Upper lobe of right lung (tissue), 1 donor: ENCODE results near the gene DSCAM. TPM values are rescaled to one million over a fixed set of nuclear protein-coding genes. Genes with fewer than 3 reads are reported as not detected.

Source experiments
- ATAC-seq: fragments of 200-7000 bp; cut with Tn5 transposase; one replicate; pipeline ENCODE4 v1.9.1; 2020; ENCODE audit warnings: mild to moderate bottlenecking, moderate library complexity
- DNase-seq: peaks from one replicate; pipeline ENCODE4 v3.0.0-alpha.2; 2020
- H3K27ac ChIP-seq: fragments of 200-600 bp; one replicate; pipeline ENCODE4 v1.8.0; 2022
- H3K27me3 ChIP-seq: fragments of 200-600 bp; one replicate; pipeline ENCODE4 v1.8.0; 2022; ENCODE audit warnings: mild to moderate bottlenecking
- H3K36me3 ChIP-seq: fragments of 200-600 bp; one replicate; pipeline ENCODE4 v1.8.0; 2022
- H3K4me1 ChIP-seq: fragments of 200-600 bp; one replicate; pipeline ENCODE4 v1.8.0; 2022
- H3K4me3 ChIP-seq: fragments of 200-600 bp; one replicate; pipeline ENCODE4 v1.8.0; 2022; ENCODE audit warnings: mild to moderate bottlenecking
- H3K9me3 ChIP-seq: fragments of 200-600 bp; one replicate; pipeline ENCODE4 v1.8.0; 2022
- intact Hi-C: fragments of 100-400 bp; cut with DNase I; formaldehyde crosslinking; loops from one replicate; pipeline ENCODE4 v1.11.0; 2022
- total RNA-seq: library from RNA; stranded (reverse); fragmentation: NEBNext Ultra II Directional; extraction: Animal tissue kit (Norgen Biotek cat#: 25700); gene quantifications from one replicate; pipeline ENCODE4 v1.2.1, GENCODE V29; 2021
- TF ChIP-seq, protein P1 (sequence below): fragments of 200-600 bp; IDR thresholded peaks from one replicate; pipeline ENCODE4 v1.8.0; 2022; ENCODE audit warnings: antibody characterized with exemption
- donor health status: DM: no; HTN: yes; CAD: no; lungs with severe emphysema.

The DSCAM gene
- total RNA-seq, 1 donor from 2014 or later: not detected

DNA sequence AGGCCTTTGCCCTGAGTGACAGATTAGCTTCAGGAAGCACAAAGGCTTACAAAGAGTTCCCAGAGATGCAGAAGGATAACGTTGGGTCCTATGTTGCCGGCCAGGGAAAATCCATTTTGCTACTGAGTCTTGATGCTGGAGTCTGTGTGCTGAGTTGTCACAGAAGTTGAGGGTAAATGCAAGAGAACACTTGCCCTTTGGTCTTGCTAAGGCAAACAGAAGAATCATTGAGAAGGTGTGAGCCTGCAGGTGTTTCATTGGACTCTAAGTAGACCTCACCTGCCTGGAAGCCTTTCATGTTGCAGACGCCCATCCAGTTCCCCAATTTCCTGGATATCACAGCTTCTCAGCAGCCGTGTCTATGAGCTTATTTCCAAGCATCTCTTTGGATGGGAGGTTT is 874.5 kb downstream of the DSCAM start:
- ATAC-seq: no peak
- H3K9me3 ChIP-seq: no peaks in the 10 kb centered on the region
- intact Hi-C loops: no loop called here
- no peak overlapping the region for H3K27ac ChIP-seq
- DNase-seq: no peak
- no peaks in the 10 kb centered on the region for H3K4me1 ChIP-seq
- TF ChIP-seq, protein P1, sequence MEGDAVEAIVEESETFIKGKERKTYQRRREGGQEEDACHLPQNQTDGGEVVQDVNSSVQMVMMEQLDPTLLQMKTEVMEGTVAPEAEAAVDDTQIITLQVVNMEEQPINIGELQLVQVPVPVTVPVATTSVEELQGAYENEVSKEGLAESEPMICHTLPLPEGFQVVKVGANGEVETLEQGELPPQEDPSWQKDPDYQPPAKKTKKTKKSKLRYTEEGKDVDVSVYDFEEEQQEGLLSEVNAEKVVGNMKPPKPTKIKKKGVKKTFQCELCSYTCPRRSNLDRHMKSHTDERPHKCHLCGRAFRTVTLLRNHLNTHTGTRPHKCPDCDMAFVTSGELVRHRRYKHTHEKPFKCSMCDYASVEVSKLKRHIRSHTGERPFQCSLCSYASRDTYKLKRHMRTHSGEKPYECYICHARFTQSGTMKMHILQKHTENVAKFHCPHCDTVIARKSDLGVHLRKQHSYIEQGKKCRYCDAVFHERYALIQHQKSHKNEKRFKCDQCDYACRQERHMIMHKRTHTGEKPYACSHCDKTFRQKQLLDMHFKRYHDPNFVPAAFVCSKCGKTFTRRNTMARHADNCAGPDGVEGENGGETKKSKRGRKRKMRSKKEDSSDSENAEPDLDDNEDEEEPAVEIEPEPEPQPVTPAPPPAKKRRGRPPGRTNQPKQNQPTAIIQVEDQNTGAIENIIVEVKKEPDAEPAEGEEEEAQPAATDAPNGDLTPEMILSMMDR: no peak
- no peaks in the 10 kb centered on the region for H3K27me3 ChIP-seq
- no peak overlapping the region for H3K4me3 ChIP-seq
- no peaks in the 10 kb centered on the region for H3K36me3 ChIP-seq

DNA sequence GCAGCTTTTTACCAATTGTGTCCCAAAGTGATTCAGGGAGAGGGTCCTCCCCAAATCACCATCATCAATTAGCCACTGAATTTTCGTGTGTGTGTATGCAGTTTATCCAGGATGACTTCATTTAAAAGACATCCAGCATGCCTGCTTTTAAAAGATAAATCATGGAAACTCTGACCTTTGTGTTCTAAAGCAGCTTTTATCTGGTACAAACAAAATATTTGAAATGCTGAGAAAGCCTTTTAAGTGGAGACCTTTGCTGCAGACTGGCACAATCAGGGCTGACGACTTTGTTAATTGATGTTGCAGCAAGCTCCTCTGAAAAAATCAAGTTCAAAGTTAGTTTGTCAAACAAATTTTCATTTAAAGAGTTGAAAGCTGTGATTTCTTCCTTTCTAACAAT is 875.0 kb downstream of the DSCAM start:
- H3K4me3 ChIP-seq: no peak overlapping the region
- no peaks in the 10 kb centered on the region for H3K4me1 ChIP-seq
- H3K36me3 ChIP-seq: no peaks in the 10 kb centered on the region
- no peaks in the 10 kb centered on the region for H3K9me3 ChIP-seq
- TF ChIP-seq, protein P1: no peak
- ATAC-seq (no peak), DNase-seq (no peak)
- intact Hi-C loops: no loop called here
- no peaks in the 10 kb centered on the region for H3K27me3 ChIP-seq
- H3K27ac ChIP-seq: no peak overlapping the region

DNA sequence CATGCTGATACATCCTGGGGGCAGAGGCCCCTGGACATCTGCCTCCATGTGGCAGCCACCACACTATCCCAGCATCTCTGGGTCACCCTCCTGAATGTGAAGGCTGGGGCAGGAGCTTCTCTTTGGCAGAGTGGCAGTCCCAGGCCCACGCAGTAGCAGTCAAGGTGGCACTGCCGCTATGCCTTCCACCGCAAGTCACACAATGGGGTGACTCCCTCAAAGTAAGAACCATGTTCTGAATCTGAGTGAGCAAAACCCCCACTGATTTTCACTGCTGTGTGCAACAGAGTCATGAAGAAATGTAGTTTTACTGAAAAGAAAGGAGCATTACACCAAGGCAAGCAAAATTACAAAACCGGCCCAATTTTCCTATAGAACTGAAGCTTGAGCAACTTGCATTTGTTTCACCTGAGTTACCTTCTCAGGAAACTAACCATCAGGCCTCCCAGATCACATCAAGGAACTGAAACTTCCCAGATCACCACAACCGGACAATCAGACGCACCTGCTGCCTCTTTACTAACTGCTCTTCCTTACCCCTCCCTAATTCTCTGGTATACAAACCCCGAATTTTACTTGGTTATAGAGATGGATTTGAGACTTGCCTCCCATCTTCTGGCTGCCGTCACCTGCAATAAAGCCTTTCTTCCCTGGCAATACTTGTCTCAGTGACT is 877.1 kb downstream of the DSCAM start:
- Histone ChIP-seq H3K27ac (no peak overlapping the region), H3K4me3 (no peak overlapping the region), H3K4me1 (no peaks in the 10 kb centered on the region), H3K27me3 (no peaks in the 10 kb centered on the region), H3K36me3 (no peaks in the 10 kb centered on the region), H3K9me3 (no peaks in the 10 kb centered on the region)
- ATAC-seq (no peak), DNase-seq (no peak)
- intact Hi-C loops: no loop called here
- TF ChIP-seq, protein P1: no peak

DNA sequence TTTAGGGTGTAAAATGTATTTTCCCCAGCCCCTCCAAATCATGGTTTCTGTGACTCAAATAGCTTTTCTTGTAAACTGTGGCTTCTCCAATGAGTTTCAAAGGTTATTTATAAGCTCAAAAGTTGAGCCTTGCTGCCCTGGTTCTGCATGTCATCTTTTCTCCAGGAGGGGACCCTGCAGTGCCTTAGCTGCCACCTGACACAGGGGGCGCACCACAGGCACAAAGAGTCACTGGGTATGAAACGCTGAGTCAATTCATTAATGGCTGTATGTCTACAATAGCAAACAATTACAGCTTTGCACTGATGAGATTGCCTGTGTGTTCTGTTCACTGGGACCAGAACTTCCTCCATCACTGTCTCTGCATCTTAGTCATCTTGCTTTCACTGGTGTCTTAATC is 878.9 kb downstream of the DSCAM start:
- Histone ChIP-seq H3K27me3 (no peaks in the 10 kb centered on the region), H3K4me1 (no peaks in the 10 kb centered on the region), H3K4me3 (no peak overlapping the region), H3K27ac (no peak overlapping the region), H3K36me3 (no peaks in the 10 kb centered on the region), H3K9me3 (no peaks in the 10 kb centered on the region)
- DNase-seq: no peak
- TF ChIP-seq, protein P1: no peak
- no peak for ATAC-seq
- intact Hi-C loops: no loop called here

DNA sequence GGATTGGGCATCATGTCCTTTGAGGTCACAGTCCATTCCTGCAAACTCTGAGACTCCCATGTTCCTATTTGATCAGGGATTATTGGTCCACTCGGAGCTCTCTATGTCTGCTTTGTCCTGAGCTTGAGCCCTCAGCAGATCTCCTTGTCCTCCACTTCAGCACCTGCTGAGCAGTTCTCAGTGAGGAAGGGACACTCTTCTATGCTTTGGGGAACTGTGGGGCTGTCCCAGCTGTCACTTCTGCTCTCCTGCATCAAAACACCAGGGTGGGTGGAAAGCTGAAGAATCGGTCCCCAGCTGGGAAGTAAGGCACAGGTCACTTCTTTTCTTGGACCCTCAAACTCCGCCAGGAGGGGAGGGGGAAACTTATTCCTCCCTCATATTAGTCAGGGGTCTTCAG is 880.2 kb downstream of the DSCAM start:
- H3K27ac ChIP-seq: no peak overlapping the region
- TF ChIP-seq, protein P1: no peak
- no peaks in the 10 kb centered on the region for H3K9me3 ChIP-seq

DNA sequence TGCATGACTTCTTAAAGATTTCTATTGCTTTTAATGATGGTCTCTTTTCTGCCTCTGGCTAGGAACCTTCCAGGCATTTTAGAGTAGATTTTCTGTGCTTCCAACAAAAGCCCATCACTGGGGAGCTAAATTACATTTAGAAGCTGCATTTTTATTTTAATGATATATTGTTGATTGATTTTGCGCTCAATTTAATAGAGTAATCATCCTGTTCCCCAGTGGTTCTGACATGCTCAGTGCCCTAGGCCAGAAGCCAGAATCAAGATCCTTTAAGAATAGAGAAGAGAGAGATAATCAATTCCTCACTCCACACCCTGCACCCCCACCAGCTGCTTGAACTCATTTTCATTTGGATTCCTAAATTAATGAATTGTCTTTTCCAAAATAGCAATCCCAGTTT is 881.9 kb downstream of the DSCAM start:
- H3K27ac ChIP-seq: no peak overlapping the region
- no peaks in the 10 kb centered on the region for H3K4me1 ChIP-seq
- no peaks in the 10 kb centered on the region for H3K27me3 ChIP-seq
- DNase-seq (no peak), ATAC-seq (no peak)
- no peaks in the 10 kb centered on the region for H3K36me3 ChIP-seq
- intact Hi-C loops: no loop called here
- no peaks in the 10 kb centered on the region for H3K9me3 ChIP-seq
- TF ChIP-seq, protein P1: no peak
- H3K4me3 ChIP-seq: no peak overlapping the region

More for the DNA sequence above, 880.2 kb downstream of the DSCAM start:
- H3K4me1 ChIP-seq: no peaks in the 10 kb centered on the region
- no peak overlapping the region for H3K4me3 ChIP-seq
- H3K27me3 ChIP-seq: no peaks in the 10 kb centered on the region
- ATAC-seq (no peak), DNase-seq (no peak)
- no peaks in the 10 kb centered on the region for H3K36me3 ChIP-seq
- intact Hi-C loops: no loop called here
